ENCODE results near the gene GNAZ.

DNA sequence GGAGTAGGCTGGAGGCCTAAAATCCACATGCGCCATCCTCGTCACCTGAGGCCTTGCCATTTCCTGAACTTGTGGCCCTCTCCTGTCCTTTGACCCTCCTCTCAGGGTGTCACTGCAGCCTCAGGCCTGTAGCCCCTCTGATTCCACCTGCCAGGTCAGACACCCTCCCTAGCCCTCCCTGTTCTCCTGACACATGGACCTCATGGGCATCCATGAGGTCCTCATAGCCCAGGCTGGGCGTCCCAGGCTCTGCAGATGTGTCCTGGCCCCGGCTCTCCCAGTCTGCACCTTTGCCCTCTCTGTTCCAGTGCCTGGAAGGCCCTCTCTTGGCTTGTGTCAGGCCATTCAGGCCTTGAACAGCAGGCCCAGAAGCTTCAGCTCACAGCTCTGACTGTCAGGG, 90.7 kb downstream of the GNAZ start:
- TF ChIP-seq, protein P1, sequence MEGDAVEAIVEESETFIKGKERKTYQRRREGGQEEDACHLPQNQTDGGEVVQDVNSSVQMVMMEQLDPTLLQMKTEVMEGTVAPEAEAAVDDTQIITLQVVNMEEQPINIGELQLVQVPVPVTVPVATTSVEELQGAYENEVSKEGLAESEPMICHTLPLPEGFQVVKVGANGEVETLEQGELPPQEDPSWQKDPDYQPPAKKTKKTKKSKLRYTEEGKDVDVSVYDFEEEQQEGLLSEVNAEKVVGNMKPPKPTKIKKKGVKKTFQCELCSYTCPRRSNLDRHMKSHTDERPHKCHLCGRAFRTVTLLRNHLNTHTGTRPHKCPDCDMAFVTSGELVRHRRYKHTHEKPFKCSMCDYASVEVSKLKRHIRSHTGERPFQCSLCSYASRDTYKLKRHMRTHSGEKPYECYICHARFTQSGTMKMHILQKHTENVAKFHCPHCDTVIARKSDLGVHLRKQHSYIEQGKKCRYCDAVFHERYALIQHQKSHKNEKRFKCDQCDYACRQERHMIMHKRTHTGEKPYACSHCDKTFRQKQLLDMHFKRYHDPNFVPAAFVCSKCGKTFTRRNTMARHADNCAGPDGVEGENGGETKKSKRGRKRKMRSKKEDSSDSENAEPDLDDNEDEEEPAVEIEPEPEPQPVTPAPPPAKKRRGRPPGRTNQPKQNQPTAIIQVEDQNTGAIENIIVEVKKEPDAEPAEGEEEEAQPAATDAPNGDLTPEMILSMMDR (conservative IDR thresholded peaks at IDR 0.05), result no peak
- no peak for TF ChIP-seq EZH2 (IDR thresholded peaks at IDR 0.05; ENCODE audit: low read depth)
